Stimulated activated naive CD4-positive, alpha-beta T cell (primary cell): ENCODE results near the gene CACNG1.

Source experiments
- DNase-seq, 6 experiments: peaks; one replicate each; lab custom pipeline; 2025; lab: John Stamatoyannopoulos, UW

The CACNG1 gene, protein sequence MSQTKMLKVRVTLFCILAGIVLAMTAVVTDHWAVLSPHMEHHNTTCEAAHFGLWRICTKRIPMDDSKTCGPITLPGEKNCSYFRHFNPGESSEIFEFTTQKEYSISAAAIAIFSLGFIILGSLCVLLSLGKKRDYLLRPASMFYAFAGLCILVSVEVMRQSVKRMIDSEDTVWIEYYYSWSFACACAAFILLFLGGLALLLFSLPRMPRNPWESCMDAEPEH

DNA sequence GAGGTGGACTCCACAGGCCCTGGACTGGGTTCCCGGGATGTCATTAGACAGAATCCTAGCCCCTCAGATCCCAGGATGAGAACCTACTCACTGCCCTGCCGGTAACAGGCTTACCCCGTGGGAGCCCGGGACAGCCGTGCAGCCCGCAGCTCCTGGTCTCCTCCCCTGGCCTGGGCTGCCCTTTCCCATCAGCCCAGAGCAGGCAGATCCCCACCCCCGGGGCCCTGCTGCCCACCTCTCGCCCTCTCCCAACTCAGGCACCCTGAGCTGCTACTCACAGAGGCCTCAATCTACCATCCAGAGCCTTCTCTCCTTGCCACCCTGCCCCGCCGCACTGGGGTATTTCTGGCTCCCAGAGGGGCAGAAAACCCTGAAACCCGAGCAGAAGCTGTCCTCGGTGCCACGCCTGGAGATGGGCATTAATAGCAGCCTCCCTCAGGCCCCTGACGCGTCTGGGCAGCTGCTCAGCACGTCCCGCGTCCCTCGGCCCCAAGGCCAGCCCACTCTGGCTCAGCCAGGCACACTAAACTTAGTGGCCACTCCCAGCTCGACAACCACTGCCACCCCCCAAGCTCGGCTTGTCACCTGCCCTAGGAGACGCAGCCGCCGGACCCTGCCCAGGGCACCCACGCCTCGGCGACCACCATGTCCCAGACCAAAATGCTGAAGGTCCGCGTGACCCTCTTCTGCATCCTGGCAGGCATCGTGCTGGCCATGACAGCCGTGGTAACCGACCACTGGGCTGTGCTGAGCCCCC is at the start of gene CACNG1:
TSS of gene CACNG1 (plus strand) at position 539 of the 757 bp plus-strand sequence. CDS start at position 646, 107 bp downstream.
- DNase-seq, result no peak

DNA sequence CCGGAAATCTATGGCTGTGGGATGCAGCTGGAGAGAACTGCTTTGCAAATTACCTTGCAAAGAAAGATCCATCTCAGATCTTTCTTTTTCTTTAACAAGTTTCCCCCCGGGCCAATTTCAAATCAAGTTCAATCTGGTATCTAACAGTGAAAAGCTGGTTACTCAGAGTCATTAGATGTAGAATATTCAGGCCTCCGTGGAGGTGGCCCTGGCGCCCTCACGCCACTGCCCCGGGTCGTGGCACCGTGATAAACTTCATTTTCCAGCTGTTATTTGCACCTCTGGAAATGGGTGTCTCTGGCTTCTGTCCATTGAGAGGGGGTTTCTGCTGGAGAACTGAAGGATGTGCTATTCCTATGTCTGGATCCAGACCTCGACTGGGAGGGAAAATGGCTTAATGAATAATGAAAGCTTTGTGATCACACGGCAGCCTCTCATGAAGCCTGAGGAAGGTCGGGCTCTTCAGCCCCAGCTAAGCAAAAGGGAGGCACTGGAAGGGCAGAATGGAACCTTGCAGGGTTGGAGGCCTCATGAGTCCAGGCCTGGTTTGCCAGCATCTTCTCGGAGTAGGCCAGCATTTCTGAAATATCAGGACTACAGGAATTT is 49.3 kb upstream of the CACNG1 start:
- DNase-seq, result no peak

DNA sequence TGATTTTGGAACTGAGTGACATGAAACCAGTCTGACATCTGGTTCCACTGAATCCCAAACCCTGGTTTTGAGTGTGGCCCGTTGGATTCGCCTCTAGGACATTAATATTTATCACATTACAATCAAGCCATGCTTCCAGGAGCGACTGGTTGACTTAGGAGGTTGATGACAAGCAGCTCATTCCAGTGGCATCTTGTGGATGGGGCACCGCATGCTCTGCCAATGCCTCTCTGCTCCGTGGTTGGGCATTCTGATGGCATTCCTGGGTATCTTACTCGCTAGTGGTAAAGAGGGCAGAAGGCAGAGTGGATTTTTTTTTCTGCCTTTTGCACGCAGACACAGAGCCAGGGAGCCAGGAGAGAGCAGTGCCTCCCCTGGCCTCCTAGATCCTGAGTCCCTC is 48.4 kb upstream of the CACNG1 start:
- no peak for DNase-seq

DNA sequence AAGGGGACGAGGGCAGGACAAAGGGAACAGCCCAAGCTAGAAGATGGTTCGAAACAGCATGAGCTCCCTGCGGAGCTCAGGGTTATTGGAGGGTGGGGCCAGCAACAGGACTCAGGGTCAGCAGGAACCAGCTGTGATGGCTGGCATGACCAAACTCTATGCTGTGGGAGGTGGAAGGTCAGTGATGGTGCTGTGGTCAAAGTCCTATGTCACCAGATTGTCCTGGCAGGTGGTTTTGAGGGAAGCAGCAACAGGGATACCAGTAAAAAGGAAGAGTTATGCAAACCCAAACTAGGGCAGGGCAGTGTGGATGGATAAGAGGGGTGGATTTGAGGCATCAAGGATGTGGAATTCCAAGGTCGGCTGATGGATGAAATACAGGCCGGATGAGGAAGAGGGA is 47.4 kb upstream of the CACNG1 start:
- no peak for DNase-seq

DNA sequence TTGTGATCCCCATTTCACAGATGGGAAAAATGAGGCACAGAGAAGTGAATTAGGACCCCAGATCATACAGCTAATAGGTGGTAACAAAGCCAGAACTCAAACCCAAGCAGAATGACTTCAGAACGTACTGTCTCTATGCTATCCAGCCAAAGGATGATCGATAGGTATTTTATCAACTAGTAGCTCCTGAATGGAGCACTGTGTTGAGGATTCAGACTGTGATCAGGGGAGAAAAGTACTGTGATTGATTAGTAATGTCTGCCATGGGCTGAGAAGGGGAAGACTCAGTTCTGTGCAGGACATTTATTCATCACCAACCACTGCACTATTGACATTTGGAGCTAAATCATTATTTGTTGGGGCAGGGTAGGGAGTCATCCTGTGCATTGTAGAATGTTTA is 41.1 kb upstream of the CACNG1 start:
- no peak for DNase-seq

DNA sequence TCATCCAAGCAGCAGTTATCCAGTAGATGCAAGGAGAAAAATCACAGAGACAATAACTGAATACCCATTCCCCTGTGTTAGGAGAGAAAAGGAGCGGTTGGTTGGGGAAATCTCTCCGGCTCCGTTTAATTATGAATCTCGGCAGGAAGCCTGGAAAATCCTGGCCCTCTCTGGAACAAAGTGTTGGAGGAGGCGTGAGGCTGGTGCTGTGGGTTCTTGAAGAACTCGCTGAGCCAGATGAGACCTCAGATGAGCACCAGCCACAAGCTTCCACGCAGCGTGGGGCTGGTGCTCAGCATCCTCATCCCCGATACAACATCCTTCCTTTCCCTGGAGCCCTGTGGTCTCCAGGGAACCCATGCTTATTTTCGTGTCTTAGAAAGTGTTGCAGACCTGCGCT is 40.2 kb upstream of the CACNG1 start:
- DNase-seq, result no peak

DNA sequence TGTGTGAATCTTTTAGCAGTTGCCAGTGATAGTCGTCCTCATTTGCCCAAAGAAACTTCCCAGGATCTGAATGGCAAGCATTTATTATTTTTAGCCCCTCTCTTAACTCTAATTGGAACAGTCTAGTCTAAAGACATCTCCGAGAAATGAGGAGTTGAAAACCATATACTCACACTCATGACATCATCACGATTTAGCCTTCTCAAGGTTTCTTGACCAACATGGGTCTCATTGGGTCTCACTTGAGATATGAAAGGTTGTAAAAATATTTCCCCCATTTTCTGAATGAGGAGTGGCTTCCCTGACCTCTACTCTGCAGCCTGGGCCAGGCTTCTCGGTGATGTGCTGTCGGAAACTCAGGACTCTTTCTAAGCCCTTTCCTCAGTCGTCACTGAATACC is 37.1 kb upstream of the CACNG1 start:
- DNase-seq, result no peak

DNA sequence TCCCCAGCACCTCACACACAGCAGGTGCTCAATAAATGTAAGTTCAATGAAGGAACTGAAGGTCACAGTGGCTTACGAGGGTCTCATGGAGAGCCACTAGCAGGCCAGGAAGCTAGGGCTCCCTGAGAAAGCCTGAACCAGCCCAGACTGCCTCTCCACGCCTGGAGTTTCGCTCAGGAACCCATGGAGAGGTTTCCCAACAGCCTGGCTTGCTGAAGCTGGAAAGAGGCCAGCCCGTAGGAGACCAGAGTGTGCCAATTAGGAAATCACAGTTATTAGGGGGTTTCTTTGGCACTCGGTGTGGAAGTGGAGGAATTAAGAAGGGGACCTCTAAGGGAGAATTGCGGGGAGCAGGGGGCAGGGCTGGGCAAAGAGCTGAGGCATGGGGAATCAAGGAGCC is 36.3 kb upstream of the CACNG1 start:
- no peak for DNase-seq

DNA sequence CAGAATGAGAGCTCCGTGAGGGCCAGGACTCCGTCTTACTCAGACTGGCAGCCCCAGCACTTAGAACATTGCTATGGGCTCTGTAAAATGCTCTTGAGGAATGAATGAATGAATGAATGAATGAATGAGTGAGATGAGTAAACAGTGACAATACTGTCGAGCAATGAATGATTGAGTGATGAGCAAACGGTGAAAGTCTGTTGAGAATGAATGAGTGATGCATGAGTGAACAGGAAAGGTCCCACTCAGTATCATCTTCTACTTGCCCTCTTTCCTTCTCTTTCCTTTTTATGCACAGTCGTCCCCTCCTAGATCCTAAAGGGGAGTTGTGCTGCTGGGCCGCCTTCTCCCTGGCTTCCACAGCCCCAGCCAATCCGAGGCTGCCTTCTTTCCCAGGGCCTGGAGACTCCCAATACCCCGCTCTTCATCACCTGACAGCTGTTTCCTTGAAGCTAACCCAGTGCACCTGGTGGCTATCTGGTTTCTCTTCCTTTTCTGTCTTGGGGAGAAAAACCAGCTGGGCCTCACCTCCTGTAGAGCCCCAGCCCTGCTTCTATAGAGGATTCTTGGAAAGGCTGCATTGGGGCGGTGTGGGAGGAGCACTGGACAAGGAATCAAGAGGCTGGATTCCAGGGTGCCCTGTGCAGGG is 32.7 kb upstream of the CACNG1 start:
- no peak for DNase-seq

DNA sequence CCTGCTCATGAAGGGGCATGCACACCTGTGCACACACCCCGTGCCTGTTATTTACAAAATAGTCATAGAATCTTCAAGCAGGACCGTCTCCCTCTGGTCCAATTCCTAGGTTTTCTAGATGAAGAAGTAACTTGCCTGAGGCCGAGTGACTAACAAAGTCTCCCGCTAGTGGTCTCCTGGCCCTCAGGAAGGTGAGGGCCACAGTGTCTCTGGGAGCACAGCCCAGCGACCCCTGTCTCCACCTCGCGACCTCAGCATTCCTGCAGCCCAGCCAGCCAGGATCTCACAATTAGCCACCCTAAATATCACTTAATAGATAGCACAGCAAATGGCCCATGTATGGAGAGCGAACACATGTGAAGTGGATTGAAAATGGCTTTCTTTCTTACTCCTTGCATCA is 30.5 kb upstream of the CACNG1 start:
- DNase-seq, result no peak

DNA sequence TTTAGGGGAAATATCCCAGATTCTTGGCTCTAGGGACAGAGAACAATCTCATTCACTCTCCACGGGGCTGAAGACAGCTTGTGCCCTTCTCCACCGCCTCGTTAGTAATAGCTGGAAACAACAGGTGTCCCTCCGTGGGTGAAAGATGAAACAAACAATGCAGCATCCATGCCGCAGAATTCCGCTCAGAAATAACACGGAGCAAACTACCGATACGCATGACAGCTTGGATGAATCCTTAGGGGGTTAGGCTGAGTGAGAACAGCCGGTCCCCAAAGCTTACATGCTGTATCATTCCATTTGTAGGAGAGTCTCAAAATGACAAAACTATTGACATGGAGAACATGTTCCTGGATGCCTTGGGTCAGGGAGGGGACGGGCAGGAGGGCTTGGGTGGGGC is 29.4 kb upstream of the CACNG1 start:
- no peak for DNase-seq

DNA sequence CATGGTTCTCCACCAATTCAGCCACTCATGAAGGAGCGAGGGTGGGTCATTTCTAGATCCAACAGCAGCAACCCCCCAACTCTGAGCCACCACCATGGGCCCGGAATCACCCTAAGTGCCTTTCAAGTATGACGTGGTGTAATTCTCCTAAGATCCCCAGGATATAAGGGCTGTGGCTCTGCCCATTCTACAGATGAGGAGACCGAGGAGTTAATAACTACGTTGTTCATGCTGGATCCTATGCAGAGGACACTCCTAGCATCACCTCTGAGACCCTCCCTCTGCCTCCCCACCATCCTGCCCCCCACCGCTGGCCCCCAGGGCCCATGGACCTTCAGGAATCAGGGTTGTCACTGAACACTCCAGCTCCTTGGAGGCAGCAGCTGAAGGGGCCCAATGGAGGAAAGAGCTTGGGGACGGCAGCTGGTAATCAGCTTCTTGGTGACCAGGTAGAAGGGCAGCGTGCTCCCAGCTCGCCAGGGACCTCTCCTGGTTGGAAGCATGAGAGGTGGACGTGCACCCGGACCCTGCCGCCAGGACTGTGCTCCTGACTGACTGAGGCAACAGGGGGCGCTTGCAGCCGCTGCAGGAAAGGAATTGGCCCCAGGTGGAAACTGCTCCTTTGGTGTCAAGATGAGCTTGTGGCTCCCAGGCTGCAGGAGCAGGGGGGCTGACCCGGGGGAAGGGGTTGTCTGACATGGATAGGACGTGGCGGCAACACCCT is 28.2 kb upstream of the CACNG1 start:
- DNase-seq, result no peak

DNA sequence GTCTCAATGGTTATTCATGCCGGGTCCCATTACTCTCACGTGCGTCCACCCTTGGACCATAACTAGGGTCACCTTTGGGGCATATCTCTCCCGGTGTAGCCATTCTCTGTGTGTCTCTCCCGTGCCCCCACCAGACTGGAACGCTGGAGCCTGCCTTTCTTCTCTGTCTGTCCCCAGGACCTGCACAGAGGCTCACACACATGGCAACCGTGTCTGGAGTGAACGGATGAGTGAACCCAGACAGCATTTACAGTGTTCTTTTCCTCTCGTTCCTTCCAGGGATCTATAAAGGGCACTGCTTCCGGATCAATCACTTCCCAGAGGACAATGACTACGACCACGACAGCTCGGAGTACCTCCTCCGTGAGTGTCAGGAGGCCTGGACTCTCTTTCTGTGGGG is 26.4 kb upstream of the CACNG1 start:
- DNase-seq, result no peak

DNA sequence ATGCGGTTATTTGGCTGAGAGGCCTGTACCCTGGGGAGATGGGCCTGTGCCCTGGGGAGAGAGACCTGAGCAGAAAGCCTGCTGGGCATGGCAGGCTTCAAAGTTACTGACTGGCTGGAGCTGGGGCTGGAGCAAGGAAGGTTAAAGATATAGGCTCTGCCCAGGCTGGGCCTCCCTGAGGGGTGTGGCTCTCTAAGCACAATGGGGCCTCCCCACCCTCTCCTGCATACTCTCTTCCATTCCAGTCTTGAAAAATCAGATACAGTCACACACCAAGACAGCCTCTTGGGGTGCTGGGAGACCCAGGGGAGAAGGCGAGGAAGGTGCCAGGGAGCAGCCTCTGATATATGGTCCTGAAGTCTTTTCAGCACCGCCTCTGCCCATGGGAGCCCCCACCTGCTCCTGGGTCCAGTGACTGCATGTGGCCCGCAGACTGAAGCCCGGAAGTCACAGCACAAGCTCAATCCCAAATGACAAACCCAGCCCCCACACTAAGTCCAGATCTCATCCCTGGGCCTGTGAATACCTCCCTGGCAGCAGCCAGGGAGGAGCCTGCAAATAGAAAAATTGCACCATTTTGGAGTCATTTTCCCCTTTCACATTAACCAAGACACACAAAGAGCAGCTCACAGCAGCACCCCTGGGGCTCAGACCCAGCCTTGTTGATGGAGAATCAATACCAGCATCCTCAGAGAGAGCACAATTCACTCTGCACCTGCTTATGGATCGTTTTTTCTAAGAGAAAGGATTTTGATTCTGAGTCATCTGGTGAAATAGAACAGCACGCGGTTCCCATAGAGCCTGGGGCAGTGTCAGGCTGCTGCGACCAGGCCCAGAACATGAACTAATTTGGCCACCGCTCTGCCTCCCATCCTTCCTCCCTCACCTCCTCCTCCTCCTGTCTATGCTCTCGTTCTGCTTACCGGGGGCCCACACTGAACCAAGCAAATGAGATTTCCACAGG is 25.6 kb upstream of the CACNG1 start:
- no peak for DNase-seq

DNA sequence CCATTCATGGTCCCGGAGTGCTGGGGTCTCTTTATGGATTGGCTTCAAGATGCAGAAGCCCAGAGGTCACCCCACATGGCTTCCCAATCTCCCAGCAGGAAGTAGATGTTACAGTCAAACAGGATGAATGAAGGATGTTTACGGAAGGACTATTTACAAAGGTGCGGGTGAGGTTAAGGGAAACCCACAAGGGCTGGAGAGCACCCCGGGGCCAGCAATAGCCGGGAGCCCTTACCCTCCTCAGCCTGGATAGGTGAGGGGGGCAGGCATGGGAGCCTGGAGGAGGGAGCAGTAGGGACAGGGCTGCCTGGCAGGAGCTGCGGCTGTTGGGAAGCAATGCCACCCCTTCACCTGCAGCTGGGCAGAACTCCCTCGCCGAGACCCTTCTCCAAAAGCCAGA is 24.5 kb upstream of the CACNG1 start:
- no peak for DNase-seq

DNA sequence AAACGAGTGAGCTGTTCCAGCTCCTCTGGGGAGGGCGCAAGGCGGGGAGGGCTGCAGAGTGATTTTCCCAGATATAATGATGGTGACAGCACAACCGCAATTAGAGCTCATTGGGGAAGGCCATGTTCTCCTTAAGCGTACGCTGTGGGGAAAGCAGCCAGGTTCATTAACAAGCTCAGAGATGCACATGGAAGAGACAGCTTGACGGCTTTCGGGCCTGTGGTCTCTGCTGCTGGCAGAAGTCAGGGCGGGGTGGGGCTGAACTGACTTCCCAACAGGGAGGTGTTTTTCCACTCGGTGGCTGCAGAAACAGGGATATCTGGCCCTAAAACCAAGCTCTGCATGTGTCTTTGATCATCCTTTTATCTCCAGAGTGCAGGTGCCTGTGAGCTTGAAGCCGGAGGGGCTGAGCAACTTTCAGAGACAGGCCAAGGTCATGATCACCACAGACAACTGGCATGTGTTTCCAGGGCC is 24.0 kb upstream of the CACNG1 start:
- DNase-seq, result no peak

DNA sequence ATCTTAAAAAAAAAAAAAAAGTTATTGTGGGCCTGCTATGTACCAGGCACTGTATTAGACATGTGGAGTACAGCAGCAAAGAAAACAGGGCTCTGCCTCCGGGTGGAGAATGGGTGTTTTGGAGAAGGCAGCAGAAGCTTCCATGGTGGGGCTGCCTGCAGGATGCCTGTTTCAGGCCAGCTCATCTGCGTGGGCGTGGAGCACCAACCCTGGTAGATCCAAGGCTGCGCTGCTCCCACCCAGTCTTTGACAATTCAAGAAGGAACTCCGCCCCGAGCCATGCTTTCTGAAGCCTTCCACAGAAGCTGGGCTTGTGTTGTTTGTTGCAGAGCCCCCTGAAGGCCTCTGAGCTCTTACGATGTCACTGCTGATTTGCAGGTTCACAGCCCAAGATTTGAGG is 23.2 kb upstream of the CACNG1 start:
- no peak for DNase-seq

DNA sequence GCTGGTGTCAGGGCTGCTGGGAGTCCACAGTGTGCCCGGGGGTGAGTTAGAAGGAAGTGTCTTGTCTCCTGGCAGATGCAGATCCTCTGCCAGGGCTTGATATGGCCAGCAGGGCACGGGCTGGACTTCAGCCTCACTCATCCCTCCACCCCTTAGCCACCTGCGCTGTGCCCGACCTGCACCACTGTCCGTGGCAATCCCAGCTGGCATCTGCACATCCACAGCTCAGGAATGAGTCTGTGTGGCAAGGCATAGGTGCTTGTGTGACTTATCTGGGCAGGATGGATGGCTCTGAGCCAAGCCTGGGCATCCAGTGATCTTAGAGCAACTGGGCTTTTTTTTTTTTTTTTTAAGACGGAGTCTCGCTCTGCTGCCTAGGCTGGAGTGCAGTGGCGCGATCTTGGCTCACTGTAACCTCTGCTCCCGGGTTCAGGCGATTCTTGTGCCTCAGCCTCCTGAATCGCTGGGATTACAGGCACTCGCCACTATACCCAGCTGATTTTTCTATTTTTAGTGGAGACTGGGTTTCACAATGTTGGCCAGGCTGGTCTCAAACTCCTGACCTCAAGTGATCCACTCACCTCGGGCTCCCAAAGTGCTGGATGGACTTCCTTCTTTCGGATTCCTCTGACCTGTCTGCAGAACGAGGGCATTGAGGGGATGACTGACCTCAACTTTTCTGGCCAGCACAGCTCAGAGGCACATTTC is 22.5 kb upstream of the CACNG1 start:
- DNase-seq, result no peak

DNA sequence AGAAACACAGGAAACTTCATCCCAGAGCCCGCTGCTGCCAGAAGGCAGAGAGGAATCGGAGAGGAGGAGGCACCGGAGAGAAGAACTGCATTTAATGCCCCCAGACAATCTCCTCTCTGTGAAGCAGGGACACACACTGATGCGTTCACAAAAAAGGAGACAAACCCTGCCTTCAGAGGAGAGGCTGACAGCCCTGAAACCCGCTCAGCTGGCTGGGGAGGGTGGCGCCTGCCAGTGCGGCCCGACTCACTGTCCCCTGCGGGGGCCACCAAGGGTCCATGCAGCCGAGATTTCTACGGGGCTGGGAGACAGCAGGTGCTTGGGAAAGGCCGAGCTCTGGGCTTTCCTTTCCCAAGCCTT is 21.9 kb upstream of the CACNG1 start:
- no peak for DNase-seq

DNA sequence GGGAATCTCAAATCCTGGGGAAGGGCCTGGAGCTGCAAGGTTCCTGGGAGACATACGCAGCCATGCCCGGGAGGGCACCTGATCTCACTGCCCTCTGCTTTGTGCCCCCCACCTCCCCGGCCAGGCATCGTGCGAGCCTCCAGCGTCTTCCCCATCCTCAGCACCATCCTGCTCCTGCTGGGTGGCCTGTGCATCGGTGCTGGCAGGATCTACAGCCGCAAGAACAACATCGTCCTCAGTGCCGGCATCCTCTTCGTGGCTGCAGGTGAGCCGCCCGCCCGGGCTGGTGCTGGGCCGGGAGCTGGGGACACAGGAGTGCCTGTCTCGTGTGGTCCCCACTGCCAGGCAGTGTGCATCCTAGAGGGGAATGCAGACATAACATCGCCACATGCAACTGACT is 19.6 kb upstream of the CACNG1 start:
- no peak for DNase-seq
